ENCODE measurements around the gene UBR3.

Gene UBR3

DNA sequence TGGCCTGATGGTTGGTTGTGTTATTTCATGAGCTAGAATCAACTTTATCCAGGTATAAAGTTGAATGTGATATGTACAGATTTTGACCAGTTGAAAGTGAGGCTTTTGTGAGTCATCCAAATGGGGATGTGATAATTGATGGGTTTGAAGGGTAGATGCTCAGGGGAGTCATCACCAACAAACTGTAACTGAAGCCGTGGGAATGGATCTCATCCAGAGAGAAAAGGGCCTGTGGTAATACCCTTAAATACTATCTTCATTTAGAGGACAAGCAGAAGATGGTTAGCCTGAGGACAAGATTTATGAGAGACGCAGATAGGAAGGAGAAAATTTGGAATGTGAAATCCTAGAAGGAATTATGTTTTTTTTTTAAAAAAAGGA, 260.1 kb downstream of the UBR3 start:
- CTCF ChIA-PET, result no interaction called here
- TF ChIP-seq, protein P1, sequence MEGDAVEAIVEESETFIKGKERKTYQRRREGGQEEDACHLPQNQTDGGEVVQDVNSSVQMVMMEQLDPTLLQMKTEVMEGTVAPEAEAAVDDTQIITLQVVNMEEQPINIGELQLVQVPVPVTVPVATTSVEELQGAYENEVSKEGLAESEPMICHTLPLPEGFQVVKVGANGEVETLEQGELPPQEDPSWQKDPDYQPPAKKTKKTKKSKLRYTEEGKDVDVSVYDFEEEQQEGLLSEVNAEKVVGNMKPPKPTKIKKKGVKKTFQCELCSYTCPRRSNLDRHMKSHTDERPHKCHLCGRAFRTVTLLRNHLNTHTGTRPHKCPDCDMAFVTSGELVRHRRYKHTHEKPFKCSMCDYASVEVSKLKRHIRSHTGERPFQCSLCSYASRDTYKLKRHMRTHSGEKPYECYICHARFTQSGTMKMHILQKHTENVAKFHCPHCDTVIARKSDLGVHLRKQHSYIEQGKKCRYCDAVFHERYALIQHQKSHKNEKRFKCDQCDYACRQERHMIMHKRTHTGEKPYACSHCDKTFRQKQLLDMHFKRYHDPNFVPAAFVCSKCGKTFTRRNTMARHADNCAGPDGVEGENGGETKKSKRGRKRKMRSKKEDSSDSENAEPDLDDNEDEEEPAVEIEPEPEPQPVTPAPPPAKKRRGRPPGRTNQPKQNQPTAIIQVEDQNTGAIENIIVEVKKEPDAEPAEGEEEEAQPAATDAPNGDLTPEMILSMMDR (IDR thresholded peaks at IDR 0.05; ENCODE audit: insufficient read depth, low read length, missing control alignments), result no peak
- no peak for DNase-seq (ENCODE audit: low read depth, low spot score)
- POLR2A ChIA-PET, result no interaction called here
- no peak overlapping the region for H3K4me3 ChIP-seq (ENCODE audit: low read depth, low read length)

DNA sequence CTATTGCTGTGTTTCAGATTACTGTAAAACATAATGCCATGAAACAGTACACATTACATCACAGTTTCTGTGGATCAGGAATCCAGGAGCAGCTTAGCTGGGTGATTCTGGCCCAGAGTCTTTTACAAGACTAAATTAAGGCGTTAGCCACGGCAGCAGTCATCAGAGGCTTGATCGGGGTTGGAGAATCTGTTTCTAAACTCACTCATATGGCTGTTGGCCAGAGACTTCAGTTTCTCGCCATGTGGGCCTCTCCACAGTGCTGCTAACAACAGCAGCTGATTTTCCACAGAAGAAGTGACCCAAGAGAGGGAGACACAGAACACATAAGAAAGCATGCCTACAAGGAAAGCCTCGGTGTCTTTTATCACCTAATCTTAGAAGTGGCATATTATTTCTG, 261.5 kb downstream of the UBR3 start:
- ChIA-PET POLR2A (no interaction called here), CTCF (no interaction called here)
- no peak for DNase-seq (ENCODE audit: low read depth, low spot score)
- TF ChIP-seq, protein P1 (IDR thresholded peaks at IDR 0.05; ENCODE audit: insufficient read depth, low read length, missing control alignments), result no peak
- no peak overlapping the region for H3K4me3 ChIP-seq (ENCODE audit: low read depth, low read length)

DNA sequence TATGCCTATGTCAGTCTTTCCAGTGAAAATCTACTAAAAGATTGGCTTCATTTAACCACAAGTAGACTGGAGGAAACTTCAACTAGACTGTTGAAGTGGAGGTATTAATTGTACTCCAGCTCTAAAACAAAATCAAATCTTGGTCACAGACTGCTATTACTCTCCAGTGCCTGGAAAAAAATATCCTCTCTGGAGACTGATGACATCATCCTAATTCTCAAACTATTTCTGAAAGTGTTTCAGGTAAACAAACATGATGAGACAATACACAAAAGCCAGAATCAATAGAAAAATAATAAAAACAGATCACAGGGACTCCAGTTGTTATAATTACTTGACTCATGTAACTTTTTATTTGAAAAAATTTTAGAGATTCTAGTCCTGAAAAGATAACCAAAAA, 263.0 kb downstream of the UBR3 start:
- ChIA-PET POLR2A (no interaction called here), CTCF (no interaction called here)
- TF ChIP-seq, protein P1 (IDR thresholded peaks at IDR 0.05; ENCODE audit: insufficient read depth, low read length, missing control alignments), result no peak
- no peak for DNase-seq (ENCODE audit: low read depth, low spot score)
- H3K4me3 ChIP-seq (ENCODE audit: low read depth, low read length), result no peak overlapping the region

DNA sequence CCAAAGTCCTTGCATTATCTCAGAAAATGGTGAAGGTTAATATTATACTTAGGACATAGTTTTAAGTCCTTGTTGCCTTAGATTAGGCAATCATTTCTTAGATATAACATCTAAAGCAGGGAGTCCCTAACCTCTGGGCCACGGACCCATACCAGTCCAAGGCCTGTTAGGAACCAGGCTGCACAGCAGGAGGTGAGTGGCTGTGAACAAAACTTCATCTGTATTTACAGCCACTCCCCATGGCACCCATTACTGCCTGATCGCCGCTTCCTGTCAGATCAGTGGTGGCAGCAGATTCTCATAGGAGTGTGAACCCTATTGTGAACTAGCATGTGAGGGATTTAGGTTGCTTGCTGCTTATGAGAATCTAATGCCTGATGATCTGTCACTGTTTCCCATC, 264.2 kb downstream of the UBR3 start:
- no peak for DNase-seq (ENCODE audit: low read depth, low spot score)
- TF ChIP-seq, protein P1 (IDR thresholded peaks at IDR 0.05; ENCODE audit: insufficient read depth, low read length, missing control alignments), result no peak

DNA sequence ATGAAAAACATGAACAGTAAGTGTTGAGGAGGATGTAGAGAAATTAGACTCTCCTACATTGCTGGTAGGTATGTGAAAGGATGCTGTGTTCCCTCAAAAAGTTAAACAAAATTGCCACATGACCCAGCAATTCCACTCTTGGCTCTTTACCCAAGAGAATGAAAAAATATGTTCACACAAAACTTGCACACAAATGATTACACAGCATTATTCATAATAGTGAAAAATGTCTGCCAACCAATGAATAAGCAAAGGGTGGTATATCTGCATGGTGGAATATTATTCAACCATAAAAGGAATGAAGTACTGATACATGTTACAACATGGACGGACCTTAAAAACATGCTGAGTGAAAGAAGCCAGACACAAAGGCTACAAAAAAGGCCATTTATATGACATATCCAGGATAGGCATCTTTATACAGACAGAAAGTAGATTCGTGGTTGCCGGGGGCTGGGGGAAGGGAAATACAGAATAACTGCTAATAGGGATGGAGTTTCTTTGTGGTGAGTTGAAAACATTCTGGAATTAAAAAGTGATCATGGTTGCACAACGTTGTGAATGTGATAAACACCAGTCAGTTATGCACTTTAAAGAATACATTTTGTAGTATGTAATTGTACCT, 265.3 kb downstream of the UBR3 start:
- ChIA-PET POLR2A (no interaction called here), CTCF (no interaction called here)
- TF ChIP-seq, protein P1 (IDR thresholded peaks at IDR 0.05; ENCODE audit: insufficient read depth, low read length, missing control alignments), result no peak
- no peak for DNase-seq (ENCODE audit: low read depth, low spot score)
- H3K4me3 ChIP-seq (ENCODE audit: low read depth, low read length), result no peak overlapping the region

More for the DNA sequence above, 264.2 kb downstream of the UBR3 start:
- ChIA-PET POLR2A (no interaction called here), CTCF (no interaction called here)
- H3K4me3 ChIP-seq (ENCODE audit: low read depth, low read length), result no peak overlapping the region

DNA sequence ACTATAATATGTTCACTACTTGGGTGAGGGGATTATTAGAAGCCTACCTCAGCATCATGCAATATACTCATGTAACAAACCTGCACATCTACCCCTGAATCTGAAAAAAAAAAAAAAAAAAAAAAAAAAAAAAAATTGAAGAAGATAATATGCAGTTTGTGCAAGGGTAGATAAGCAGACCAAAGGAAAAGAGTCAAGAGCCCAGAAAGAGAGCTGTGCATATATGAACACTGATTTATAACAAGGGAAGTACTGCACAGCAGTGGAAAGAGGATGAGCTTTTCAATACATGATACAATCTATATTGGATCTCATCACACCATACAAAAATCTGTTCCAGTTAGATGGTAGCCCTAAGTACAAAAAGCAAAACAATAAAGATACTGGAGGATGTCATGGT, 268.1 kb downstream of the UBR3 start:
- POLR2A ChIA-PET, result no interaction called here
- DNase-seq (ENCODE audit: low read depth, low spot score), result no peak
- H3K4me3 ChIP-seq (ENCODE audit: low read depth, low read length), result no peak overlapping the region
- CTCF ChIA-PET, result no interaction called here
- TF ChIP-seq, protein P1 (IDR thresholded peaks at IDR 0.05; ENCODE audit: insufficient read depth, low read length, missing control alignments), result no peak
